HepG2 (cell line): ENCODE results near the gene RNF208. TPM values are rescaled to one million over a fixed set of nuclear protein-coding genes. Genes with fewer than 3 reads are reported as not detected.

Experiments
- GATAD1 ChIP-seq: IDR thresholded peaks from 2 replicates; pipeline ENCODE4 v1.6.1; 2016; ENCODE audit warnings: missing genetic modification reagents, missing compliant biosample characterization
- HDAC6 ChIP-seq: fragments of 200-600 bp; sonication (generic); IDR thresholded peaks from 2 replicates; pipeline ENCODE4 v1.7.0; 2017; ENCODE audit warnings: mild to moderate bottlenecking, antibody characterized with exemption, low read length, low read depth
- HOXD1 ChIP-seq: sonication (generic); formaldehyde crosslinking; IDR thresholded peaks from 2 replicates; pipeline ENCODE4 v1.5.0; 2020; ENCODE audit warnings: missing genetic modification reagents
- KLF6 ChIP-seq: IDR thresholded peaks from 2 replicates; pipeline ENCODE4 v1.8.0; 2016; ENCODE audit warnings: missing biosample characterization, missing genetic modification reagents
- KMT2A ChIP-seq: sonication (generic); formaldehyde crosslinking; IDR thresholded peaks from 2 replicates; pipeline ENCODE4 v1.4.0; 2020; ENCODE audit warnings: missing genetic modification reagents
- MXI1 ChIP-seq: IDR thresholded peaks from 3 replicates; pipeline ENCODE4 v1.6.1; 2012; ENCODE audit warnings: low read depth, low read length, inconsistent platforms, borderline replicate concordance
- NFE2L1 ChIP-seq: sonication (generic); formaldehyde crosslinking; IDR thresholded peaks from 2 replicates; pipeline ENCODE4 v1.4.0; 2020; ENCODE audit warnings: missing genetic modification reagents, mild to moderate bottlenecking, borderline replicate concordance
- PLRG1 ChIP-seq: fragments of 450-650 bp; conservative IDR thresholded peaks from 2 replicates; pipeline ENCODE4 v1.6.1; 2016
- SKI ChIP-seq: fragments of 450-650 bp; IDR thresholded peaks from one replicate; pipeline ENCODE4 v1.6.1; 2018; ENCODE audit warnings: mild to moderate bottlenecking; ENCODE audit not compliant: partially characterized antibody
- TSC22D2 ChIP-seq: sonication (generic); formaldehyde crosslinking; IDR thresholded peaks from 2 replicates; pipeline ENCODE4 v1.5.1; 2020; ENCODE audit warnings: missing genetic modification reagents, mild to moderate bottlenecking, borderline replicate concordance
- ZNF292 ChIP-seq: sonication (generic); formaldehyde crosslinking; IDR thresholded peaks from 2 replicates; pipeline ENCODE4 v1.8.1; 2022; ENCODE audit warnings: mild to moderate bottlenecking, low read depth, missing genetic modification reagents, borderline replicate concordance
- ZNF33A ChIP-seq: sonication (generic); formaldehyde crosslinking; IDR thresholded peaks from 2 replicates; pipeline ENCODE4 v1.5.1; 2020; ENCODE audit warnings: missing genetic modification reagents, mild to moderate bottlenecking, moderate library complexity, borderline replicate concordance
- ZNF430 ChIP-seq: sonication (generic); formaldehyde crosslinking; IDR thresholded peaks from 2 replicates; pipeline ENCODE4 v1.9.0; 2021; ENCODE audit warnings: mild to moderate bottlenecking, missing genetic modification reagents
- ZNF670 ChIP-seq: sonication (generic); formaldehyde crosslinking; IDR thresholded peaks from 2 replicates; pipeline ENCODE4 v1.8.0; 2022; ENCODE audit warnings: mild to moderate bottlenecking, missing genetic modification reagents, borderline replicate concordance
- ZNF792 ChIP-seq: IDR thresholded peaks from 2 replicates; pipeline ENCODE4 v1.6.1; 2016
- polyA plus RNA-seq, 8 experiments: library from polyadenylated mRNA; depleted of rRNA in 3 of 8; stranded (reverse) in 7 of 8; unstranded in 1 of 8; fragments of >200 nt; fragmentation: Illumina TruSeq in 4 of 8; extraction: Trizol in 4 of 8; gene quantifications; 2 replicates each; pipeline versions ENCODE4 v1.2.1 to v1.2.3, GENCODE V29; 2011 to 2016; ENCODE audit warnings: low read depth in 4 of 8, missing spikeins in 1 of 8, mixed read lengths in 1 of 8; ENCODE audit not compliant: insufficient read depth in 1 of 8
- total RNA-seq, 5 experiments: library from RNA; depleted of rRNA; stranded (reverse); fragments of >200 nt; fragmentation: Illumina TruSeq; extraction: Trizol; gene quantifications; 2 replicates each; pipeline ENCODE4 v1.2.3, GENCODE V29; 2016; ENCODE audit warnings: low read depth in 1 of 5
- TF ChIP-seq, protein P1 (sequence below): sonication (generic); formaldehyde crosslinking; conservative IDR thresholded peaks from 2 replicates; pipeline ENCODE4 v1.5.0; 2020; ENCODE audit warnings: missing genetic modification reagents
- TF ChIP-seq, protein P2 (sequence below): sonication (generic); formaldehyde crosslinking; IDR thresholded peaks from 2 replicates; pipeline ENCODE4 v1.5.1; 2020; ENCODE audit warnings: mild to moderate bottlenecking, moderate library complexity, missing genetic modification reagents
- TF ChIP-seq, protein P3 (sequence below): IDR thresholded peaks from 2 replicates; pipeline ENCODE4 v1.6.1; 2016
- TF ChIP-seq, protein P4 (sequence below): sonication (generic); formaldehyde crosslinking; IDR thresholded peaks from 2 replicates; pipeline ENCODE4 v1.4.0; 2020; ENCODE audit warnings: missing genetic modification reagents
- TF ChIP-seq, protein P5 (sequence below): sonication (generic); formaldehyde crosslinking; IDR thresholded peaks from 2 replicates; pipeline ENCODE4 v1.8.0; 2022; ENCODE audit warnings: missing genetic modification reagents, mild to moderate bottlenecking, moderate library complexity, borderline replicate concordance
- TF ChIP-seq, protein P6 (sequence below): sonication (generic); formaldehyde crosslinking; IDR thresholded peaks from 2 replicates; pipeline ENCODE4 v1.8.0; 2022; ENCODE audit warnings: mild to moderate bottlenecking, missing genetic modification reagents

The RNF208 gene
- total and polyA plus RNA-seq, 2 of the 13 experiments (the other 11 are each of a cell fraction or from before 2014, with no cell fraction given), result 1.6 to 2.1 TPM

DNA sequence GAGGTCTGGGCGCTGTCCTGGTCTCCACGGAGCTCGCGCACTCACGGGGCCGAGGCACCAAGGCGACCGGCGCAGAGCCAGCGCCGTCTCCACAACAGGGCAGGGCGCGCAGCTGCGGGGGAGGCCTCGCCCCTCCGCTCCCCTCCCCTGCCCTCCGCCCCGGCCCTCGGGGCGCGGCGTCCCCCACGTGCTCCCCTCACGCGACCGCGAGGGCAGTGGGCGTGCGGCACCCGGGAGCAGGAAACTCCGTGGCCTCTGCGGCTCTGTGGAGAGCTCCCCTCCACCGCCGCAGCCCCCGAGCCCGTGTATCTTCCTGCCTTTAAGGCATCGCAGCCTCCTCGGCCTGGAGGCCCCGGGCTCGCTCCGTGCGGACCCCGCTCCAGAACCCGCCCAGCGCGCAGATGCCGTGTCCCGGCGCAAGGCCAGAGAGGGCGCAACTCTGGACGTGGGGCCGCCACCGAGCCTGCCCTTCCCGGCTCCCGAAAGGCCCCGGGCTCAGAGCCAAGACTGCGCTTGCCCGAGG, 18.3 kb upstream of the RNF208 start (continued):
- TF ChIP-seq, protein P1, sequence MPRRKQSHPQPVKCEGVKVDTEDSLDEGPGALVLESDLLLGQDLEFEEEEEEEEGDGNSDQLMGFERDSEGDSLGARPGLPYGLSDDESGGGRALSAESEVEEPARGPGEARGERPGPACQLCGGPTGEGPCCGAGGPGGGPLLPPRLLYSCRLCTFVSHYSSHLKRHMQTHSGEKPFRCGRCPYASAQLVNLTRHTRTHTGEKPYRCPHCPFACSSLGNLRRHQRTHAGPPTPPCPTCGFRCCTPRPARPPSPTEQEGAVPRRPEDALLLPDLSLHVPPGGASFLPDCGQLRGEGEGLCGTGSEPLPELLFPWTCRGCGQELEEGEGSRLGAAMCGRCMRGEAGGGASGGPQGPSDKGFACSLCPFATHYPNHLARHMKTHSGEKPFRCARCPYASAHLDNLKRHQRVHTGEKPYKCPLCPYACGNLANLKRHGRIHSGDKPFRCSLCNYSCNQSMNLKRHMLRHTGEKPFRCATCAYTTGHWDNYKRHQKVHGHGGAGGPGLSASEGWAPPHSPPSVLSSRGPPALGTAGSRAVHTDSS (CRISPR knock-in tag), result no peak
- TF ChIP-seq TSC22D2, result no peak
- TF ChIP-seq ZNF792, result 0 out of 2 replicates have a peak, but pooled peaks have one; percentile 57
- TF ChIP-seq, protein P2, sequence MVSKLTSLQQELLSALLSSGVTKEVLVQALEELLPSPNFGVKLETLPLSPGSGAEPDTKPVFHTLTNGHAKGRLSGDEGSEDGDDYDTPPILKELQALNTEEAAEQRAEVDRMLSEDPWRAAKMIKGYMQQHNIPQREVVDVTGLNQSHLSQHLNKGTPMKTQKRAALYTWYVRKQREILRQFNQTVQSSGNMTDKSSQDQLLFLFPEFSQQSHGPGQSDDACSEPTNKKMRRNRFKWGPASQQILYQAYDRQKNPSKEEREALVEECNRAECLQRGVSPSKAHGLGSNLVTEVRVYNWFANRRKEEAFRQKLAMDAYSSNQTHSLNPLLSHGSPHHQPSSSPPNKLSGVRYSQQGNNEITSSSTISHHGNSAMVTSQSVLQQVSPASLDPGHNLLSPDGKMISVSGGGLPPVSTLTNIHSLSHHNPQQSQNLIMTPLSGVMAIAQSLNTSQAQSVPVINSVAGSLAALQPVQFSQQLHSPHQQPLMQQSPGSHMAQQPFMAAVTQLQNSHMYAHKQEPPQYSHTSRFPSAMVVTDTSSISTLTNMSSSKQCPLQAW (CRISPR knock-in tag), result no peak
- no peak; the same call in none of the 2 replicates for TF ChIP-seq ZNF430 (CRISPR knock-in tag)
- no peak for TF ChIP-seq ZNF292 (CRISPR knock-in tag)
- TF ChIP-seq ZNF670 (CRISPR knock-in tag), result no peak
- TF ChIP-seq, protein P3, sequence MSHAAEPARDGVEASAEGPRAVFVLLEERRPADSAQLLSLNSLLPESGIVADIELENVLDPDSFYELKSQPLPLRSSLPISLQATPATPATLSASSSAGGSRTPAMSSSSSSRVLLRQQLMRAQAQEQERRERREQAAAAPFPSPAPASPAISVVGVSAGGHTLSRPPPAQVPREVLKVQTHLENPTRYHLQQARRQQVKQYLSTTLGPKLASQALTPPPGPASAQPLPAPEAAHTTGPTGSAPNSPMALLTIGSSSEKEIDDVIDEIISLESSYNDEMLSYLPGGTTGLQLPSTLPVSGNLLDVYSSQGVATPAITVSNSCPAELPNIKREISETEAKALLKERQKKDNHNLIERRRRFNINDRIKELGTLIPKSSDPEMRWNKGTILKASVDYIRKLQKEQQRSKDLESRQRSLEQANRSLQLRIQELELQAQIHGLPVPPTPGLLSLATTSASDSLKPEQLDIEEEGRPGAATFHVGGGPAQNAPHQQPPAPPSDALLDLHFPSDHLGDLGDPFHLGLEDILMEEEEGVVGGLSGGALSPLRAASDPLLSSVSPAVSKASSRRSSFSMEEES, result peak; percentile 14; the same call in 1 of the 2 replicates
- TF ChIP-seq, protein P4, sequence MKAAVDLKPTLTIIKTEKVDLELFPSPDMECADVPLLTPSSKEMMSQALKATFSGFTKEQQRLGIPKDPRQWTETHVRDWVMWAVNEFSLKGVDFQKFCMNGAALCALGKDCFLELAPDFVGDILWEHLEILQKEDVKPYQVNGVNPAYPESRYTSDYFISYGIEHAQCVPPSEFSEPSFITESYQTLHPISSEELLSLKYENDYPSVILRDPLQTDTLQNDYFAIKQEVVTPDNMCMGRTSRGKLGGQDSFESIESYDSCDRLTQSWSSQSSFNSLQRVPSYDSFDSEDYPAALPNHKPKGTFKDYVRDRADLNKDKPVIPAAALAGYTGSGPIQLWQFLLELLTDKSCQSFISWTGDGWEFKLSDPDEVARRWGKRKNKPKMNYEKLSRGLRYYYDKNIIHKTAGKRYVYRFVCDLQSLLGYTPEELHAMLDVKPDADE (CRISPR knock-in tag), result peak; percentile 91
- no peak for TF ChIP-seq SKI
- peak; percentile 54; the same call in 1 of the 2 replicates for TF ChIP-seq HOXD1 (CRISPR knock-in tag)
- peak; percentile 6; the same call in 1 of the 3 replicates for TF ChIP-seq MXI1
- peak; percentile 67 for TF ChIP-seq KMT2A (CRISPR knock-in tag)
- 0 out of 2 replicates have a peak, but pooled peaks have one; percentile 82 for TF ChIP-seq NFE2L1 (CRISPR knock-in tag)
- TF ChIP-seq GATAD1 (CRISPR knock-in tag), result no peak; the same call in 1 of the 2 replicates
- TF ChIP-seq ZNF33A, result no peak
- TF ChIP-seq, protein P5, sequence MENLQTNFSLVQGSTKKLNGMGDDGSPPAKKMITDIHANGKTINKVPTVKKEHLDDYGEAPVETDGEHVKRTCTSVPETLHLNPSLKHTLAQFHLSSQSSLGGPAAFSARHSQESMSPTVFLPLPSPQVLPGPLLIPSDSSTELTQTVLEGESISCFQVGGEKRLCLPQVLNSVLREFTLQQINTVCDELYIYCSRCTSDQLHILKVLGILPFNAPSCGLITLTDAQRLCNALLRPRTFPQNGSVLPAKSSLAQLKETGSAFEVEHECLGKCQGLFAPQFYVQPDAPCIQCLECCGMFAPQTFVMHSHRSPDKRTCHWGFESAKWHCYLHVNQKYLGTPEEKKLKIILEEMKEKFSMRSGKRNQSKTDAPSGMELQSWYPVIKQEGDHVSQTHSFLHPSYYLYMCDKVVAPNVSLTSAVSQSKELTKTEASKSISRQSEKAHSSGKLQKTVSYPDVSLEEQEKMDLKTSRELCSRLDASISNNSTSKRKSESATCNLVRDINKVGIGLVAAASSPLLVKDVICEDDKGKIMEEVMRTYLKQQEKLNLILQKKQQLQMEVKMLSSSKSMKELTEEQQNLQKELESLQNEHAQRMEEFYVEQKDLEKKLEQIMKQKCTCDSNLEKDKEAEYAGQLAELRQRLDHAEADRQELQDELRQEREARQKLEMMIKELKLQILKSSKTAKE (CRISPR knock-in tag), result peak; percentile 35; the same call in 1 of the 2 replicates
- no peak for TF ChIP-seq HDAC6
- TF ChIP-seq KLF6 (CRISPR knock-in tag), result peak; percentile 57
- TF ChIP-seq, protein P6, sequence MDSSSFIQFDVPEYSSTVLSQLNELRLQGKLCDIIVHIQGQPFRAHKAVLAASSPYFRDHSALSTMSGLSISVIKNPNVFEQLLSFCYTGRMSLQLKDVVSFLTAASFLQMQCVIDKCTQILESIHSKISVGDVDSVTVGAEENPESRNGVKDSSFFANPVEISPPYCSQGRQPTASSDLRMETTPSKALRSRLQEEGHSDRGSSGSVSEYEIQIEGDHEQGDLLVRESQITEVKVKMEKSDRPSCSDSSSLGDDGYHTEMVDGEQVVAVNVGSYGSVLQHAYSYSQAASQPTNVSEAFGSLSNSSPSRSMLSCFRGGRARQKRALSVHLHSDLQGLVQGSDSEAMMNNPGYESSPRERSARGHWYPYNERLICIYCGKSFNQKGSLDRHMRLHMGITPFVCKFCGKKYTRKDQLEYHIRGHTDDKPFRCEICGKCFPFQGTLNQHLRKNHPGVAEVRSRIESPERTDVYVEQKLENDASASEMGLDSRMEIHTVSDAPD, result no peak
- no peak for TF ChIP-seq PLRG1
